HG02852 (cell line): ENCODE data around the gene SMAGP.
A peak's percentile ranks its signal among the peaks of the same experiment; 100 is the strongest.
"Not testable (repeated sequence)": the region's sequence is repeated elsewhere in the genome, so short reads cannot be mapped to it uniquely, and the experiment has no call there.

Experiments used
- ATAC-seq: cut with Tn5 transposase; IDR thresholded peaks from one replicate; pipeline ENCODE4 v1.9.1; 2021; ENCODE audit warnings: mild to moderate bottlenecking, moderate library complexity; ENCODE audit not compliant: unreplicated experiment

The SMAGP gene

DNA sequence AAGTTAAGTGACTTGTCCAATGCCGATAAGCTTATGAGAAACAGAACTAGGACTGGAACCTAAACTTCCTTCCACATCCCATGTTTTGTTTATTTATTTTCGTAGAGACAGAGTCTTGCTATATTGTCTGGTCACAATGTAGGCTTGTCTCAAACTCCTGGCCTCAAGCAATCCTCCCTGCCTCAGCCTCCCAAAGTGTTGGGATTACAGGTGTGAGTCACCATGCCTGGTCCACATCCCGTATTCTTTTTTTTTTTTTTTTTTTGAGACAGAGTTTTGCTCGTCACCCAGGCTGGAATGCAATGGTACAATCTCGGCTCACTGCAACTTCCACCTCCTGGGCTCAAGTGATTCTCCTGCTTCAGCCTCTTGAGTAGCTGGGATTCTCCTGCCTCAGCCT is 43.1 kb downstream of the SMAGP start:
- ATAC-seq, result not testable (repeated sequence)

DNA sequence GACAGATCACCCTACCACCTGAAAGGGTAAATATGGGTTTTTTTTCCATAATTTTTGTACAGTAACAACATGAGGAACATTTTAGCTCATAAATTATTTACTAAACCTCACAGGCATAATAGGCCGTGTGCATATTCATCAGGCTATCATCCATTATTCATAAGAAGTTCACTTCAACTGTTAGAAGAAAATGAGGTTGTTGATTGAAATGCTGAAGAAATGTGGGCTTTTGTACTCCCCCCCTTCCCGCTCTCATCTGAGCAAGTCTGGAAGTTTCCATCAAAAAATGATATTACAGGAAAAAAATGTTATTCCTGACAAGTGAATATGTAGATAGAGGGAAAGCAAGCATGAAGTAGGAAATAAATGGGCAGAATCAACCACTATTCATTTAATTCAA is 44.4 kb downstream of the SMAGP start:
- no peak for ATAC-seq

DNA sequence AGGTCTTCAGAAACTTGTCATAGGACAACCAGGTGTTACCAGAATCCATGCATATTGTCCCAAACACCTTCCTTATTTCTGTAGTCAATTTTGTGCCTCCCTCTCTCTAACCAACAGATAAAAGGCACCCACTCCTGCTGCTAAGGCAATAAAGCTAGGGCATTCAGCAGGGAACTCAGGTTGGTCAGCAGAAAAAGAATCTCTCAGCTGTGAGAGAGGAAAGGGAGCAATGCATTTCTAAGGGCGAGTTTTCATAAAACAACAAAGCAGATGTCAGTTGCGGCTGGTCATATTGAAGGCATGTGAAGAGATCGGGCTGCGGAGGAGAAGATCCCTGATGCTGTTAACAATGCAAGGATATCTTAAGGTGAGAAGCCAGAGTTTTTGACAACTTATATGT is 45.0 kb downstream of the SMAGP start:
- ATAC-seq, result no peak

DNA sequence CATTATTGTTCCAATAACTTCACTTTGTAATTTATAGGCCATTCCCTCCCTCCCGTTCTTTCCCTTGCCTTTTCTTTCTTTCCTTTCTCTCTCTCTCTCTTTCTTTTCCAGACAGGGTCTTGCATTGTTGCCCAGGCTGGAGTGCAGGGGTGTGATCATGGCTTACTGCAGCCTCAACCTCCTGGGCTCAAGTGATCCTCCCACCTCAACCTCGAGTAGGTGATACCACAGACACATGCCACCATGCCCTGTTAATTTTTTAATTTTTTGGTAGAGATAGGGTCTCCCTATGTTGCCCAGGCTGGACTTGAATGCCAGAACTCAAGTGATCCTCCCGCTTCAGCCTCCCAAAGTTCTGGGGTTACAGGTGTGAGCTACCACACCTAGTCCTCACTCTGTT is 45.6 kb downstream of the SMAGP start:
- no peak for ATAC-seq

DNA sequence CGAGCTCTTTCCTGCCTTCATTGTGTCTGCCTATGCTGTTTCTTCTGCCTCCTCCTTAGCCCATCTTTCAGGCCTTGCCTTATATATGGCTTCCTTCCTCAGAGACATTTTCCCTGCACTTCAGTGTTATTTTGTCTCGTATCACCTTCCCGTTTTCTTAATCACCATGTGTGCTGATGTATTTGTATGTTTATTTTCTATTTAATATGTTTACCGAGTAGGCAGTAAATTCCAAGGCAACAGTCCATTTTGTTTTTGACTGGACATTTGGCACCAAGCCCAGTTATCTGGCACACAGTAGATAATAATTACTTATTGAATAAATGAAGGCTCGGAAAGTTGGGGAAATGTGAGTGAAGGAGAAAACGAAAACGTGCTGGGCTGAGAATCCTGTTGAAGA is 47.8 kb downstream of the SMAGP start:
- no peak for ATAC-seq

DNA sequence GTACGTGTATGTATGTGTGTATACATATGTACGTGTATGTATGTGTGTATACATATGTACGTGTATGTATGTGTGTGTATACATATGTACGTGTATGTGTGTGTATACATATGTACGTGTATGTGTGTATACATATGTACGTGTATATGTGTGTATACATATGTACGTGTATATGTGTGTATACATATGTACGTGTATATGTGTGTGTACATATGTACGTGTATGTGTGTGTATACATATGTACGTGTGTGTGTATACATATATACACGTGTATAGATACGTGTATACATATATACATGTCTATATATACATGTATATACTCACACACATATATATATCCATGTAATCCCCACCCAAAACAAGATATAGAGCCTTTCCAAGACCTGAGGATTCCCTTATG is 50.4 kb downstream of the SMAGP start:
- not testable (repeated sequence) for ATAC-seq

DNA sequence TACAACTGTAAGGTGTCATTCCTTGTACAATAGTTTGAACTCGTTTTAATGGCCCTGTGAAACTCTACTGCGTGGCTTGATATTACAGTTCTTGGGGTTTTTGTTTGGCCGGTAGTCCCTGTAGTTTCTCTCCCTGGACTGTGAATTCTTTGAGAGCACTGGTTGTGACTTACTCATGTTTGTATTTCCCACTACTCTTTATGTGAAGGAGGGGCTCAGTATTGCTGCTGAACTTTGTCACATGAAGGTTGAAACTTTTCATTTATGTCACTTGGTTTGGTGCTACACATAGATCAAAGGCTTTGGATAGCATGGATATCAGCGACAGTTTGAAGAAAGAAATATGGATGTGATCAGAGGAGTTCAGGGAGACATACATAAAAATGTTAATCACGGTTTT is 50.9 kb downstream of the SMAGP start:
- ATAC-seq, result no peak

DNA sequence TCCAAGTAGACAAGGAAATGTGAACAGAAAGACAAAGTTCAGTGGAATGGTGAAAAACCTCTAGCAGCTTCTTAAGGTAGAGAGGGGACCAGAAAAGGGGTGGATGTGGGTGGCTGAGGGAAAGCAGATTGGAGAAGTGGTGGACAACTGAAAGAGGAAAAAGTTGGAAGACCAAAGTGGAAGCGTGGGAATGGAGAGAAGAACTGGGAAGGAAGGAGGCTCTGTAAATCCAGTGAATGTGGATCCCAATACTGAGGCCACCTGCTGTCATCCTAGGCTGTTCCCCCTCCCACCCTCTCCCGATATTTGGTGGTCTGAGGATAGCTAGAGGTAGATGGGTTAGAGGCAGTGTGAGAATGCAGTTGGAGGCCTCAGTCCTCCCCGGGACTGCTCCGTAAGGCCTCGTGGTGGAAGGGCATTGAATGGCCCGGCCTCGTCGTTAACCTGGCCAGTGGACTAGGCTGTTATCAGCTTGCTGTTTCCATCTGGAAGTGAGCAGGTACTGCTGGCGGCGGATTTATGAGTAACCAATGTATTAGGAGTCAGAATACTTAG is 51.5 kb downstream of the SMAGP start:
- ATAC-seq, result no peak

DNA sequence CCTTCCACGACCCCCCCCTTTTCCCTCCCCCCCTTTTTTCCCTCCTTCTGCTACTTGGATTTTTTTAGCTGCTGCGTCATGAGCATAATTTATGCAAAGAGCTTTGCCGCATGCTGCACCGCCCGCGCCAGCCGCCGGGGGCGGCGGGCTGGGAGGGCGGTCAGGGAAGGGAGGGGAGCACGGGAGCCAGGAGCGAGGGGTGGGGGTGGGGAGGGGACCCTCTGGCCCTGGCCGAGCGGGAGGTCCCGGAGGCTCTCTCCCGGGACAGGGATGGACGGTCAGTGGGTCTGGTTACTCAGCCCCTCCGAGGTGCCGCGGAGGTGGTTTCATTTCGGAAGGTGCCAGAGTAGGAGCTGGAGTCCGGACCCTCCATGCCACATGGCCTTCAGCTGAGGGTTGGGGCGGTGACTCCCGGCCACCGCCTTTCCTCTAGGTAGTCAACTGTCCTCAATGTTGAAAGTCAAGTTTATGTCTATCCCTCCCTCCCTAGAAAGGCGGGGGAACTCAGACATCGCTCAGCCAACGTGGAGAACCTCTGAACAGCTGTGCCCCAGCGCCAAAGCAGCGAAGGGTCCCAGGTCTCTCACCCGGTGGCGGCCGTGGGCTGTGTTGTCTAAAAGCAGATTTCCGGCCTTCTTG is 52.1 kb downstream of the SMAGP start, which contains the start of gene POU6F1:
Gene POU6F1, minus strand, starts transcription at position 95 of the 639 bp plus-strand sequence. CDS start 11,226 bp downstream, outside the sequence.
- ATAC-seq, result peak; percentile 64

DNA sequence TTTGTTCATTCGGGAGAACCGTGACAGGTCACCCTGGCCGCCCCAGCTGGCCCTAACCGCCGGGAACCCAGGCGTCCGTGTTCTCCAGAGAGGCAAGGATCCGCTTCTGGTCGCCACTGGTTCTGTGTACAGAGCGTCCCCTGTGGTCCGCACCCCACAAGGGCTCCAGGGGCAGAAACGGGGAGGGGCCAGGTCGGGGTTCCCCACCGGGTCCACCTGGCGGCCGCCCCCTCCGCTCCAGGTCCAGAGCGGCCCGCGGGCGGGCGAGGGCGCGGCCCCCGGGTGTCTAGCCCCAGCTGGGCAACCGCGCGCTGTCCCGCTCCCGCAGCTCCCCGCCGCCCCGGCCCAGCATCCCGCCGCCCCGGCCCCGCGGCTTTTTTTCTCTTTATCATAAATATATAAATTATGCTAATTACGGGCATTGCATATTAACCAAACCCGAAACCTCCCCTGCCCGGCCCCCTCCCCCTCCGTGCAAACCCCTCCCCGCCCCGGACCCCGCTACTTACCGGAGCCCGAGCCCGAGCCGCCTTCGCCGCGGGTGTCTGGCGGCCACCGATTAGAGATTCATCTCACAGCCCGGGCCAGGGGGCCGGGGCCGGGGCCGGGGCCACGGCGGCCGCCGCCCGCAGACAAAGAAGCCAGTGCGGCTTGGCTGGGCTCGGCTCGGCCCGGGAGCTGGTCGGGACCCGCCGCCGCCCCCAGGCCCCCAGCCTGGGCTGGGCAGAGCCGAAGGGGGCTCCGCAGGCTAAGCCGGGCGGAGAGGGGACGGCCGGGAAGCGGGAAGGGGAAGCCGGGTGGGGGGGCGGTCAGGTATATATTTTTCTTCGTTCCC is 52.9 kb downstream of the SMAGP start:
- peak; percentile 56 for ATAC-seq

DNA sequence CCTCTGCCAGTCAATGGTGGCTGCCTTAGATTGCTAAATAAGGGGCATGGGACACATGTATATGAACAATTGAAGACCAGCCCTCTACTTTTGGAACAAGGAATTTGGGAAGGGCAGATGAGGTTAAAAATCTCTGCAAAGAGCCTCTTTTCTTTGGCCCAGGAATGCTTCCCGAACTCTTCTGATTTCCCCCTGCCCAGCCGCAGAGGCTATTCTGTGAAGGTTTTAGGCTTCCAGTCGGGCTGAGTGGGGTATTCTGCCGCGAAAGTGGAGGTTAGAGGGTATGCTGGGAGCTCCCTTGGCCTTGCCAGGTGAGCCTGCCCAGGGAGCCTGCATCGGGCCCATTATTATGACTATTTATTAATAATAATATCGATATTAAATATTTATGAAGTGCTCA is 53.6 kb downstream of the SMAGP start:
- ATAC-seq, result no peak

DNA sequence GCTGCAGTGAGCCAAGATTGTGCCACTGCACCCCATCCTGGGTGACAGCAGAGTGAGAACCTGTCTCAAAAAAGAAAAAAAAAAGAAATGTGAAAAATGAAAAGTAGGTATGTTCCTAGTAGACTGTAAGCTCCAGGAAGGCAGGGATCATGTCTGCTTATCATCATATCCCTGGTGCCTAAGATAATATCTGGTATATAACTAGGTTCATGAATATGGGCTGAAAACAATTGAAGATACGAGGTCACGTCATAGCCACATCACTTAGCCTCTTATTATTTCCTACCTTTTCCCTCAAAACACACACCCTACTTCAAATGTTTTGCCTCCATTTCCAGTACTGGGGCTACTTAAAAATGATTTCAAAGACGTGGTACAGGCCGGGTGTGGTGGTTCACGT is 55.3 kb downstream of the SMAGP start:
- no peak for ATAC-seq

DNA sequence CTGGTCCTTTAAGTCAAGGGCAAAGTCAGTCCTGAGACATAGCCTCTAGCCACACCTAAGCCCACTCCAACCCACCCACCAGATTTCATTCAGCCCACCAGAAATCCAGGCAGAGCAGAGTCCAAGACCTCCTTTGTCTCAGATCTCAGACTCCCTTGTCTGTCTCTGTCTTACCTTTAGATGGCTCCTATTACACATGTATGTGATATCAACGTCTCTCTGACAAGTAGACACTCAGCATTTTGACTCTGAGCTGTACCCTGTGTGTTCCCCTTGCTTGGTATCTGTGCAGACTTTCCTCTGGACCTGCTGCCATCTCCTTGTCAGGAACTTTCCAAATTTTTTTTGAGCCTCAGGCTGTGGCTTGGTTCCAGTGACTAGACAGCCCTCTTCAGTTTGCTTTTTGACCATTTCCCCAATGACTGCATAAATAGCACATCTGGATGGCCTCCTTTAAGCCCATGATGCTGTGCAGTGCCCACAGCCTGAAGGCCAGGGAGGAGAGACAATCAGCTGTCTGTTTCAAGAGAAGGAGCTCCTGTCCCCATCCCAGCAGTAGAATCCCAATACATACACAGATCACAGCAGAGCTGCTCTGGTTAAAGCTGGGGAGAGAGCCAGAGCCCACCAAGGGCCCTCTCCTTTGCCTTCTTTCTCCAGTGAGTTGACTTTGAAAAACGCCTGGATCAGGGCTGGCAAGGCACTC is 59.4 kb downstream of the SMAGP start:
- ATAC-seq, result no peak

DNA sequence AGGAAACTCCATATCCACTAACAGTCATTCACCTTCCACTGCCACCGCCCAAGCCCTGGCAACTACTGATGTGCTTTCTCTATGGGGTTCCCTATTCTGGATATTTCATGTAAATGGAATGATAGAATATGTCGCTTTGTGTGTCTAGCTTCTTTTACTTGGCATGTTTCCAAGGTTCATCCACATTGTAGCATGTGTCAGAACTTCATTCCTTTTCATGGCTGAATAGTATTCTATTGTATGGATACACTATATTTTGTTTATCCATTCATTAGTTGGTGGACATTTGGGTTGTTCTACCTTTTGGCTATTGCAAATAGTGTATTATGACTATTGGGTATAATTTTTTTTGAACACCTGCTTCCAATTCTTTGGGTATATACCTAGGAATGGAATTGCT is 61.0 kb downstream of the SMAGP start:
- ATAC-seq, result no peak

DNA sequence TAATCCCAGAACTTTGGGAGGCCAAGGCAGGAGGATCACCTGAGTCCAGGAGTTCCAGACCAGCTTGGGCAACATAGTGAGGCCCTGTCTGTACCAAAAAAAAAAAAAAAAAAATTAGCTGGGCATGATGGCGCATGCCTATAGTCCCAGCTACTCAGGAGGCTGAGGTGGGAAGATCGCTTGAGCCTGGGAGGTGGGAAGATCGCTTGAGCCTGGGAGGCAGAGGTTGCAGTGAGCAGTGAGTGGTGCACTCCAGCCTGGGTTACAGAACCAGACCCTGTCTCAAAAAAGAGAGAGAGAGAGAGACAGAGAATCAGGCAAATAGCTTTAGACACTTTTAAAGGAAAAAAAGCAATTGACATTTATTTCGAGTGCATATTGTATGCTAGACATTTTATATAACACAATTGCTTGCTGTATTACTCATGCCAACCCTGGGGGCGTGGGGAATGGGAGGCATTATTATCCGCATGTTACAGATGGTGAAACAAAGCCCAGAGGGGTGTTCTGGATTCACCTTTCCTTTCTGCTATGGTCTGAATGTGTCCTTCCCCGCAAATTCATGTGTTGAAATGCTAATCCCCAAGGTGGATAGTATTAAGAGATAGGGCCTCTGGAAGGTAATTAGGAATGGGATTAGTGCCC is 62.1 kb downstream of the SMAGP start:
- no peak for ATAC-seq

DNA sequence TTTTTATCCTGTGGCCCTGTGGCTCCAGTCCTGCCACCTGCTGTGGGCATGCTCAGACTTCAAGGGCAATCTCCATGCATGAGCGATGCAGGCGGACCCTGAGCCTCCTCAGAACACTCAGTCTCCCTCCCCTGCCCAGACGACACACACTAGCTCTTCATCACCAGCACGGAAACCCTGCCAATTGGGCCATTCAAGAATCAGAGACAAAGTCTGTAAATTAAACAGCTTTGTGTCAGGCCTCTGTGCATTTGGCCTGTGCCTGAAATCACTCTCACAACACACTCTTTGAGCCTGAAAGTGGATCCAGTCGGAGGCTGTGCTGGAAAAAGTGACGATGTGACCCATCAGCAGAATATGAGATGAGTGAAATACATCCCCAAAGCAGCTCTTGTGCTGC is 64.9 kb downstream of the SMAGP start:
- no peak for ATAC-seq

DNA sequence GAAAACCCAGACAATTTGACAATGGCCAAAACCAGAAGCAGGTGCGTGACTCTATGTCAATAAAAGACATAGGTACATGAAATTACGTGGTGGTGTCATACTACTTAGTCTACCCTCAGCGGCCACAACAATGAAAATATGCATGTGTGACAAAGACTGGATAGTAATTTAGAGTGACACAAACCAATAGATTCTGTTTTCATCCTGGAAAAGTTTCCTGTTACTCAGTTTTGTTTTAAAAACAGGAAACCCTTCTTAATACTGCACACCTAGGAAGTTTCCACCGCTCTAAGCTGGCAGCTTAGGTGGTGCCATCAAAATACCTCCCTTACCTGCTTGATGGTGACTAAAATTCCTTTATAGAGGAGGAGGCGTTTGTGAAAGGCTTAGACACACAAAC is 67.5 kb downstream of the SMAGP start:
- no peak for ATAC-seq

DNA sequence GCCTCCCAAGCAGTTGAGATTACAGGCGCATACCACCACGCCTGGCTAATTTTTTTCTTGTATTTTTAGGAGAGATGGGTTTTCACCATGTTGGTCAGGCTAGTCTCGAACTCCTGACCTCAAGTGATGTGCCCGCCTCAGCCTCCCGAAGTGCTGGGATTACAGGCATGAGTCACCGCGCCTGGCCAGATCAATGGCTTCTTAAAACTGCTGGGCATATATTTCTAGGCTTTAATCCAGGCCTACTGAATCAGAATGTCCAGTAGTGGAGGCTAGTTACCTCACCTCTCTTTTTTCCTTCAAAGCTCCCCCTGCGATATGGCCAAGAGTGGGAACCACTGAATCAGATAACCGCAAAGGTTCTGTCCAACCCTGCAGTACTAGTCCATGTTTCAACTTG is 69.4 kb downstream of the SMAGP start:
- ATAC-seq, result no peak

DNA sequence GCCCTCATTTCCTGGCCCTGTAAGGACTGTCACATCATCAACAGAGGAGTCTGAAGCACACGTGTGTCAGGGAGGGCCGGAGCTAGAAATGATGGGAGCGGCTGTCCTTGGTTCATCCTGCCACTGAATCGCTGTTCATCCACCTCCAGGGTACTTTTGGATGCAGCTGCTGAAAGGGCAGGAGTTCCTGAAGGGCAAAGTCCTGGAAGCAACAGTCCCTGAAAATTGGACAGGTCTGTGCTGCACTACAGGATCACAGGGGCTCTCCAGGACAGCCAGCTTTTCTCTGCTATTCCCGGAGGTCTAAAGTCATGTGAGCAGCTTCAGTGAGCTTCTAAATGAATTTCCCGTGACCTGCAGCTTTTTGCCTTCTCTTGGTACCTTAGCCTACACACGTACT is 70.1 kb downstream of the SMAGP start:
- ATAC-seq, result no peak

DNA sequence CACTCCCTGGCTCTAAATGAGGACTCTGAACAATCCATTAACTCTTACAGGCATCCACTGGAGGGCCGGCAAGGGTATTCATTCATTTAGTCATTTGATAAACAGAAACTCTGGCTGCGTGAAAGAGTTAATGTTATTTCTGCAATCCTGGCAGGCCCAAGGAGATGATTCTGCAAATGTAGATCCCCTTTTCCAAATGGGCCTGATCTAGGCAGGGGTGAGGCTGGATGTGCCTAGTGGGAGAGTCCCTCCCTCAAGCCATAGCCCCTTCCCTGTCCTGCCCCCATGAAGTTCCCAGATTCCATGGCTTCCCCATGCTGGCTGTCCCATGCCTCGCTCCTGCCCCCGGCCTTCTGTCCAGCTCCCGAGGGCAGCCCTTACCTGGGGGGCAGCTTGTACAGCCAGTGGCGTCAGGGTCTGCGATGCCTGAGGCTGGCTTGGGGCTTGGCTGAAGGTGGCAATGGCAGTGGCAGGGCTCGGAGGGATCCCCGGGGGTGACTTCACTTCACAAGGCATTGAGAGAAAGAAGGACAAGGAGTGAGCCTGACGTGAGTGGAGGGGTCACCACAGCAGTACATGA is 70.8 kb downstream of the SMAGP start:
- ATAC-seq, result no peak
